NCI-H128 (cell line): ENCODE results near the gene EPHA4.

Source experiments
- DNase-seq: peaks from one replicate; lab custom pipeline; 2025; ENCODE audit not compliant: unreplicated experiment; lab: John Stamatoyannopoulos, UW

EPHA4 gene

GRCh38 chr2:221448057-221448843 lies 123.9 kb downstream of the EPHA4 start:
- DNase-seq = no peak

- no peak for DNase-seq
Measured at GRCh38 chr2:221447310-221447709, 124.8 kb downstream of the EPHA4 start.

- no peak for DNase-seq
Measured at GRCh38 chr2:221446140-221446539, 126.0 kb downstream of the EPHA4 start.

- DNase-seq = no peak
Measured at GRCh38 chr2:221444106-221444505, 128.0 kb downstream of the EPHA4 start.

- no peak for DNase-seq
Measured at GRCh38 chr2:221443645-221444044, 128.5 kb downstream of the EPHA4 start.

- DNase-seq = no peak
Measured at GRCh38 chr2:221442128-221442527, 130.0 kb downstream of the EPHA4 start.

GRCh38 chr2:221439761-221440479 lies 132.2 kb downstream of the EPHA4 start:
- no peak for DNase-seq

GRCh38 chr2:221437056-221437455 lies 135.0 kb downstream of the EPHA4 start:
- no peak for DNase-seq

- no peak for DNase-seq
Measured at GRCh38 chr2:221435171-221435570, 136.9 kb downstream of the EPHA4 start.

- no peak for DNase-seq
Measured at GRCh38 chr2:221434142-221434541, 138.0 kb downstream of the EPHA4 start.

- DNase-seq = no peak
Measured at GRCh38 chr2:221431477-221431876, 140.6 kb downstream of the EPHA4 start.

- DNase-seq = no peak
Measured at GRCh38 chr2:221429741-221430491, 142.2 kb downstream of the EPHA4 start.

GRCh38 chr2:221428896-221429295 lies 143.2 kb downstream of the EPHA4 start:
- DNase-seq = no peak

GRCh38 chr2:221426929-221427328 lies 145.2 kb downstream of the EPHA4 start:
- DNase-seq = no peak

- DNase-seq = no peak
Measured at GRCh38 chr2:221425891-221426290, 146.2 kb downstream of the EPHA4 start.

GRCh38 chr2:221425353-221425752 lies 146.8 kb downstream of the EPHA4 start:
- DNase-seq = no peak

GRCh38 chr2:221423210-221423804 lies 148.8 kb downstream of the EPHA4 start:
- DNase-seq = no peak

- no peak for DNase-seq
Measured at GRCh38 chr2:221422516-221423209, 149.4 kb downstream of the EPHA4 start.

- no peak for DNase-seq
Measured at GRCh38 chr2:221420245-221420644, 151.9 kb downstream of the EPHA4 start.

- DNase-seq = no peak
Measured at GRCh38 chr2:221415789-221416188, 156.3 kb downstream of the EPHA4 start.

GRCh38 chr2:221412978-221413377 lies 159.1 kb downstream of the EPHA4 start:
- no peak for DNase-seq
